ENCODE data around the gene NFKBIE. TPM values are rescaled to one million over a fixed set of nuclear protein-coding genes. Genes with fewer than 3 reads are reported as not detected.
A peak's percentile ranks its signal among the peaks of the same experiment; 100 is the strongest.

The NFKBIE gene
- total and polyA plus RNA-seq, 9 of the 15 experiments (the other 6 are each of a cell fraction or from before 2014, with no cell fraction given): 2.1 to 16.4 (median 11.7) TPM

DNA sequence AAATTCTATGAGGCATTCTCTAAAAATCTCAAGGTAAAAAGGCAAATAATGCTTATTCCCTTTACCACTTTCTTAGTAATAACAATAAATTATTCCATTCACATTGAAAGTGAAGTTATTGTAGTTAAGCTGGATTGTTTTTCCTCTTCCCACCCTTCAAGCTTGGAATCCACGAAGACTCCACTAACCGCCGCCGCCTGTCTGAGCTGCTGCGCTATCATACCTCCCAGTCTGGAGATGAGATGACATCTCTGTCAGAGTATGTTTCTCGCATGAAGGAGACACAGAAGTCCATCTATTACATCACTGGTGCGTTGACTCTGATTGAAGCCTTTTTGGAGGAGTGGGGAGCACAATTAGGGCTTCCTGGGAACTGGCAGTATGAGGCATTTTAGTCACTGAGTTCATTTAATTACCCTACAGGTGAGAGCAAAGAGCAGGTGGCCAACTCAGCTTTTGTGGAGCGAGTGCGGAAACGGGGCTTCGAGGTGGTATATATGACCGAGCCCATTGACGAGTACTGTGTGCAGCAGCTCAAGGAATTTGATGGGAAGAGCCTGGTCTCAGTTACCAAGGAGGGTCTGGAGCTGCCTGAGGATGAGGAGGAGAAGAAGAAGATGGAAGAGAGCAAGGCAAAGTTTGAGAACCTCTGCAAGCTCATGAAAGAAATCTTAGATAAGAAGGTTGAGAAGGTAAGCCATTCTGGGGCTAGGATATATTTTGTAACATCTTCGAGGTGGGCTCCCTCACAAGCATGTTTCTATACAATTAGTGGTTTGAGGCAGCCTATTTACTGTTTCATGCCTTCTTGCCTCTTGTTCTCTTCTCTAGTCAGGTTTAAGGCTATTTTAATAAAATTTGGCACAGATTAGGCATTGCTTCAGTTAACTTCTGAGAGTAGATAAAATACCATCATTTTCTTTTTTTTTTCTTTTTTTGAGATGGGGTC lies 13.5 kb downstream of the NFKBIE start:
- H3K9me1 ChIP-seq (ENCODE audit: control insufficient read depth, insufficient read depth, low read length): peaks cover 25% of the 10 kb centered on the region
- ChIA-PET POLR2A (interaction anchor here (0.5 to 1.9 kb wide), 17 partner anchors 9 to 432 kb away, joined by 3 to 9 read pairs (median 3); partner anchors contain the start of gene SLC29A1), CTCF (ENCODE audit: low intra/inter-chr PET ratio) (interaction anchor here (1.2 kb wide), 1 partner anchor 15 kb away, joined by 6 read pairs; no protein-coding TSS in a partner anchor)
- peaks cover 36 to 53% of the 10 kb centered on the region in 2 experiments for H3K4me1 ChIP-seq (replicated peaks in 1 of 2; ENCODE audit: control insufficient read depth in 2 of 2, insufficient read depth in 2 of 2, low read length in 2 of 2)
- H3K4me2 ChIP-seq (ENCODE audit: insufficient read depth, low read length): no peak overlapping the region; the same call in 1 of the 2 replicates
- in situ Hi-C loops (cut with MboI): no loop called here
- no peak overlapping the region for H2AFZ ChIP-seq (ENCODE audit: low read depth, low read length)
- H3K36me3 ChIP-seq (ENCODE audit: control insufficient read depth, insufficient read depth, low read length): peaks cover 90% of the 10 kb centered on the region
- H3K4me3 ChIP-seq: no peak overlapping the region
- FAIRE-seq (no peak), ATAC-seq (no peak), DNase-seq (ENCODE audit: extremely low read depth in 1 of 4, low spot score in 3 of 4) (no peak)
- H3K9ac ChIP-seq (ENCODE audit: insufficient read depth in 1 of 2, low read depth in 2 of 2, low read length in 2 of 2): no peak overlapping the region
- no peaks in the 10 kb centered on the region for H3K27me3 ChIP-seq (ENCODE audit: control insufficient read depth in 2 of 2, insufficient read depth in 2 of 2, low read length in 2 of 2)
- H3K9me3 ChIP-seq (replicated peaks; ENCODE audit: control insufficient read depth, insufficient read depth, low read depth, low read length): no peaks in the 10 kb centered on the region
- H3K27ac ChIP-seq (ENCODE audit: extremely low read depth, low read depth, low read length): no peak overlapping the region
- no TSS peak for BruUV-seq (replicated peaks)
- intact Hi-C loops (cut with micrococcal nuclease): loop anchor here (2.0 kb wide), 1 partner anchor 27 kb away; no protein-coding TSS in a partner anchor
- 85% methylated on average over 14 of the region's 14 CpGs for WGBS (ENCODE audit: insufficient coverage, low coverage, missing lambda C conversion rate)
- peaks cover 75% of the 10 kb centered on the region for H3K79me2 ChIP-seq (ENCODE audit: control insufficient read depth, insufficient read depth, low read length)
- H4K20me1 ChIP-seq (replicated peaks; ENCODE audit: control insufficient read depth, insufficient read depth, low read length): peaks cover 93% of the 10 kb centered on the region
- TF ChIP-seq TSC22D4 (tag; IDR thresholded peaks at IDR 0.05): no peak
- TF ChIP-seq ZFP36 (IDR thresholded peaks at IDR 0.05; ENCODE audit: low read depth, low read length, partially characterized antibody): no peak
- no peak for TF ChIP-seq ETV6 (IDR thresholded peaks at IDR 0.05; ENCODE audit: borderline replicate concordance in 1 of 2, low read depth in 2 of 2, low read length in 1 of 2)
- TF ChIP-seq ETV6 (CRISPR knock-in tag; IDR thresholded peaks at IDR 0.05; ENCODE audit: borderline replicate concordance): 0 out of 2 replicates have a peak, but pooled peaks have one; percentile 49
- TF ChIP-seq, protein P1, sequence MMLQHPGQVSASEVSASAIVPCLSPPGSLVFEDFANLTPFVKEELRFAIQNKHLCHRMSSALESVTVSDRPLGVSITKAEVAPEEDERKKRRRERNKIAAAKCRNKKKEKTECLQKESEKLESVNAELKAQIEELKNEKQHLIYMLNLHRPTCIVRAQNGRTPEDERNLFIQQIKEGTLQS (IDR thresholded peaks at IDR 0.05): peak; percentile 16; the same call in 1 of the 2 replicates
- TF ChIP-seq, protein P1 (CRISPR knock-in tag; conservative IDR thresholded peaks at IDR 0.05): no peak
- TF ChIP-seq NFXL1 (CRISPR knock-in tag; IDR thresholded peaks at IDR 0.05): 0 out of 2 replicates have a peak, but pooled peaks have one; percentile 49
- TF ChIP-seq, protein P2, sequence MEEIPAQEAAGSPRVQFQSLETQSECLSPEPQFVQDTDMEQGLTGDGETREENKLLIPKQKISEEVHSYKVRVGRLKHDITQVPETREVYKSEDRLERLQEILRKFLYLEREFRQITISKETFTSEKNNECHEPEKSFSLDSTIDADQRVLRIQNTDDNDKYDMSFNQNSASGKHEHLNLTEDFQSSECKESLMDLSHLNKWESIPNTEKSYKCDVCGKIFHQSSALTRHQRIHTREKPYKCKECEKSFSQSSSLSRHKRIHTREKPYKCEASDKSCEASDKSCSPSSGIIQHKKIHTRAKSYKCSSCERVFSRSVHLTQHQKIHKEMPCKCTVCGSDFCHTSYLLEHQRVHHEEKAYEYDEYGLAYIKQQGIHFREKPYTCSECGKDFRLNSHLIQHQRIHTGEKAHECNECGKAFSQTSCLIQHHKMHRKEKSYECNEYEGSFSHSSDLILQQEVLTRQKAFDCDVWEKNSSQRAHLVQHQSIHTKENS (CRISPR knock-in tag; IDR thresholded peaks at IDR 0.05): no peak
- no peak for TF ChIP-seq SMARCA5 (IDR thresholded peaks at IDR 0.05)
- TF ChIP-seq IFI16 (CRISPR knock-in tag; IDR thresholded peaks at IDR 0.05): no peak
- TF ChIP-seq, protein P3, sequence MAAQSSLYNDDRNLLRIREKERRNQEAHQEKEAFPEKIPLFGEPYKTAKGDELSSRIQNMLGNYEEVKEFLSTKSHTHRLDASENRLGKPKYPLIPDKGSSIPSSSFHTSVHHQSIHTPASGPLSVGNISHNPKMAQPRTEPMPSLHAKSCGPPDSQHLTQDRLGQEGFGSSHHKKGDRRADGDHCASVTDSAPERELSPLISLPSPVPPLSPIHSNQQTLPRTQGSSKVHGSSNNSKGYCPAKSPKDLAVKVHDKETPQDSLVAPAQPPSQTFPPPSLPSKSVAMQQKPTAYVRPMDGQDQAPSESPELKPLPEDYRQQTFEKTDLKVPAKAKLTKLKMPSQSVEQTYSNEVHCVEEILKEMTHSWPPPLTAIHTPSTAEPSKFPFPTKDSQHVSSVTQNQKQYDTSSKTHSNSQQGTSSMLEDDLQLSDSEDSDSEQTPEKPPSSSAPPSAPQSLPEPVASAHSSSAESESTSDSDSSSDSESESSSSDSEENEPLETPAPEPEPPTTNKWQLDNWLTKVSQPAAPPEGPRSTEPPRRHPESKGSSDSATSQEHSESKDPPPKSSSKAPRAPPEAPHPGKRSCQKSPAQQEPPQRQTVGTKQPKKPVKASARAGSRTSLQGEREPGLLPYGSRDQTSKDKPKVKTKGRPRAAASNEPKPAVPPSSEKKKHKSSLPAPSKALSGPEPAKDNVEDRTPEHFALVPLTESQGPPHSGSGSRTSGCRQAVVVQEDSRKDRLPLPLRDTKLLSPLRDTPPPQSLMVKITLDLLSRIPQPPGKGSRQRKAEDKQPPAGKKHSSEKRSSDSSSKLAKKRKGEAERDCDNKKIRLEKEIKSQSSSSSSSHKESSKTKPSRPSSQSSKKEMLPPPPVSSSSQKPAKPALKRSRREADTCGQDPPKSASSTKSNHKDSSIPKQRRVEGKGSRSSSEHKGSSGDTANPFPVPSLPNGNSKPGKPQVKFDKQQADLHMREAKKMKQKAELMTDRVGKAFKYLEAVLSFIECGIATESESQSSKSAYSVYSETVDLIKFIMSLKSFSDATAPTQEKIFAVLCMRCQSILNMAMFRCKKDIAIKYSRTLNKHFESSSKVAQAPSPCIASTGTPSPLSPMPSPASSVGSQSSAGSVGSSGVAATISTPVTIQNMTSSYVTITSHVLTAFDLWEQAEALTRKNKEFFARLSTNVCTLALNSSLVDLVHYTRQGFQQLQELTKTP (IDR thresholded peaks at IDR 0.05; ENCODE audit: low read depth in 1 of 2, partially characterized antibody in 2 of 2): no peak
- peak; percentile 32; the same call in 1 of the 2 replicates for TF ChIP-seq POLR2AphosphoS5 (IDR thresholded peaks at IDR 0.05; ENCODE audit: control insufficient read depth, insufficient read depth, low read depth, low read length)
